Measurements from ENCODE around the gene DAAM2. TPM values are rescaled to one million over a fixed set of nuclear protein-coding genes. Genes with fewer than 3 reads are reported as not detected.

The DAAM2 gene
- total and polyA plus RNA-seq, 2 of the 8 experiments (the other 6 are each of a cell fraction or from before 2014, with no cell fraction given) = 1.5 to 2.9 TPM

DNA sequence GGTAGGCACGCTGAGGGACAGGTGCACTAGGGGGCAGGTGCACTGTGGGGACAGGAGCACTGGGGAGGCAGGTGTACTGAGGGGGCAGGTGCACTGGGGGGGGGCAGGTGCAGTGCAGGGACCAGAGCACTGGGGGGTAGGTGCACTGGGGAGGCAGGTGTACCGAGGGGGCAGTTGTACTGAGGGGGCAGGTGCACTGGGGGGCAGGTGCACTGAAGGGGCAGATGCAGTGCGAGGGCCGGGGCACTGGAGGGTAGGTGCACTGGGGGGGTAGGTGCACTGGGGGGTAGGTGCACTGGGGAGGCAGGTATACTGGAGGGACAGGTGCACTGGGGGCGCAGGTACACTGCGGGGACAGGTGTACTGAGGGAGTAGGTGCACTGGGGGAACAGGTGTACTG is 39.5 kb downstream of the DAAM2 start:
- no peak overlapping the region for H3K9ac ChIP-seq (replicated peaks in 1 of 4; ENCODE audit: extremely low read depth in 1 of 4, low read depth in 3 of 4, low read length in 3 of 4)
- H2BK120ac ChIP-seq (replicated peaks; ENCODE audit: low read depth, low read length) = no peak overlapping the region
- ChIA-PET POLR2A (ENCODE audit: partially characterized antibody) (no interaction called here), CTCF (ENCODE audit: partially characterized antibody) (interaction anchor here (3.2 to 3.4 kb wide), 2 partner anchors 34 to 469 kb away, joined by 8 to 16 read pairs; no protein-coding TSS in a partner anchor)
- no peak overlapping the region for H2BK20ac ChIP-seq (ENCODE audit: low read length)
- no peaks in the 10 kb centered on the region for H3K23me2 ChIP-seq (ENCODE audit: low read depth, low read length)
- no peaks in the 10 kb centered on the region for H3K9me3 ChIP-seq (ENCODE audit: insufficient read depth in 2 of 2, low read depth in 1 of 2, low read length in 1 of 2)
- no peak overlapping the region for H3K14ac ChIP-seq (ENCODE audit: insufficient read length)
- no peak overlapping the region for H3K4me2 ChIP-seq (ENCODE audit: insufficient read depth in 1 of 2, low read depth in 2 of 2, low read length in 2 of 2)
- peaks cover 0 to 5% (median 0%) of the 10 kb centered on the region in 4 experiments; a peak in 1 of 7 replicates for H3K4me1 ChIP-seq (replicated peaks in 1 of 4; ENCODE audit: control insufficient read depth in 3 of 4, insufficient read depth in 4 of 4, low read length in 3 of 4)
- no peak overlapping the region for H3K18ac ChIP-seq (ENCODE audit: extremely low read depth, low read length)
- no peaks in the 10 kb centered on the region for H3K79me2 ChIP-seq (ENCODE audit: control insufficient read depth in 1 of 2, insufficient read depth in 2 of 2, low read length in 2 of 2)
- H4K20me1 ChIP-seq (replicated peaks in 1 of 2; ENCODE audit: control insufficient read depth in 1 of 2, insufficient read depth in 2 of 2, low read length in 2 of 2) = no peaks in the 10 kb centered on the region
- H3K27ac ChIP-seq (ENCODE audit: low read depth, low read length) = no peak overlapping the region
- H2BK5ac ChIP-seq (ENCODE audit: low read depth, low read length) = no peak overlapping the region
- no peak overlapping the region for H4K8ac ChIP-seq (ENCODE audit: extremely low read depth, insufficient read depth, low read length)
- H4K5ac ChIP-seq (ENCODE audit: insufficient read length, low read depth, low read length) = no peak overlapping the region
- no peak overlapping the region for H2AFZ ChIP-seq (ENCODE audit: low read length)
- H3K27me3 ChIP-seq (replicated peaks in 1 of 4; ENCODE audit: control insufficient read depth in 3 of 4, extremely low read depth in 1 of 4, insufficient read depth in 3 of 4, low read length in 3 of 4) = no peaks in the 10 kb centered on the region
- no peak overlapping the region for H2BK15ac ChIP-seq (ENCODE audit: low read length)
- H3K4ac ChIP-seq (replicated peaks; ENCODE audit: insufficient read length, low read depth, low read length) = no peak overlapping the region
- H3K4me3 ChIP-seq (ENCODE audit: extremely low read depth in 1 of 4, insufficient read depth in 2 of 4, low read depth in 3 of 4, low read length in 4 of 4) = no peak overlapping the region
- 90% methylated on average over 4 of the region's 6 CpGs; no CpG with 5 or more reads in 1 of the 2 experiments for WGBS, 2 experiments (ENCODE audit: extremely low coverage in 1 of 2, insufficient coverage in 1 of 2, insufficient read length in 1 of 2, insufficient replicate concordance in 2 of 2, low coverage in 1 of 2, low lambda C conversion rate in 2 of 2, missing lambda C conversion rate in 1 of 2)
- no peak overlapping the region for H3K56ac ChIP-seq (replicated peaks; ENCODE audit: insufficient read length, low read depth, low read length)
- TF ChIP-seq MAFK (IDR thresholded peaks at IDR 0.05; ENCODE audit: low read depth, low read length) (no peak), HDAC6 (IDR thresholded peaks at IDR 0.05; ENCODE audit: low read depth, low read length) (no peak), SIX5 (IDR thresholded peaks at IDR 0.05; ENCODE audit: low read depth, low read length) (no peak), CTBP2 (IDR thresholded peaks at IDR 0.05; ENCODE audit: borderline replicate concordance, insufficient read depth, insufficient read length, low read length) (no peak), TEAD4 (IDR thresholded peaks at IDR 0.05; ENCODE audit: low read depth, low read length) (no peak), JUND (IDR thresholded peaks at IDR 0.05; ENCODE audit: low read length) (no peak), GABPA (IDR thresholded peaks at IDR 0.05; ENCODE audit: borderline replicate concordance, insufficient read depth, low read length) (no peak), RFX5 (IDR thresholded peaks at IDR 0.05; ENCODE audit: borderline replicate concordance, low read depth, low read length) (no peak), NRF1 (IDR thresholded peaks at IDR 0.05; ENCODE audit: low read depth, low read length) (no peak), POLR2AphosphoS5 (IDR thresholded peaks at IDR 0.05; ENCODE audit: low read depth, low read length) (no peak)
- FAIRE-seq (no peak), DNase-seq (ENCODE audit: low read depth in 1 of 2, low spot score in 2 of 2) (no peak)
- no peak overlapping the region for H4K91ac ChIP-seq (replicated peaks; ENCODE audit: insufficient read length, low read length)
- no peak overlapping the region for H2BK12ac ChIP-seq (ENCODE audit: low read depth, low read length)
- no peak overlapping the region for H3K23ac ChIP-seq (ENCODE audit: insufficient read length)
- no peaks in the 10 kb centered on the region for H3K79me1 ChIP-seq (ENCODE audit: low read depth, low read length)
- no peaks in the 10 kb centered on the region for H3K36me3 ChIP-seq (ENCODE audit: control insufficient read depth in 2 of 4, insufficient read depth in 4 of 4, low read length in 3 of 4)
- H2AK5ac ChIP-seq (ENCODE audit: low read depth, low read length) = no peak overlapping the region
